GM12891 (cell line): ENCODE measurements around the gene KIF25.

Experiments used
- PAX5 ChIP-seq: IDR thresholded peaks from 2 replicates; pipeline ENCODE4 v1.6.1; 2011; ENCODE audit warnings: low read length, moderate library complexity, mild to moderate bottlenecking; ENCODE audit not compliant: insufficient read depth, severe bottlenecking
- POLR2AphosphoS5 ChIP-seq: IDR thresholded peaks from 2 replicates; pipeline ENCODE4 v1.6.1; 2011; ENCODE audit warnings: low read depth, low read length, control low read depth
- POU2F2 ChIP-seq: IDR thresholded peaks from 2 replicates; pipeline ENCODE4 v1.6.1; 2011; ENCODE audit warnings: low read depth, mild to moderate bottlenecking, control low read depth, low read length, moderate library complexity
- SPI1 ChIP-seq: IDR thresholded peaks from 2 replicates; pipeline ENCODE4 v1.6.1; 2011; ENCODE audit warnings: low read depth, low read length, control low read depth
- TAF1 ChIP-seq: IDR thresholded peaks from 2 replicates; pipeline ENCODE4 v1.6.1; 2011; ENCODE audit warnings: low read depth, low read length, control low read depth

DNA sequence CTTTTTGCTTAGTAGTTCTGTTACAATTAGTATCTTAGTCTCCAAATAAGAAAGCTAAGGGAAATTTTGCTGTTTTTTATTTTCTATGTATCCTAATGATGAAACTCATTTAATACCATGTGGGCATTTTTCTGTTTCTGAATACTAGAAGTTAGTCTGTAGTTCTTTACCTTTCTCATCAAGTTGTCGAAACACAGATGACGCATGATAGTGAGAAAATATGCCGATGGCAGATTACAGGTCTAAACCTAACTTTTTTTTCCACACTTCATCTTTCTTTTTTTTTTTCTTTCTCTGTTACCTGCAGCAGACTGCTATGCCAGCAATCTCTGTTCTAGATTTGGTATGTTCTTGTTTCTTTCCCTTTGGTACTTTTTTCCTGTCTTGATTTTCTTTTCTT, 43.3 kb upstream of the KIF25 start:
- TF ChIP-seq SPI1 (no peak), POU2F2 (no peak), TAF1 (no peak), POLR2AphosphoS5 (no peak), PAX5 (no peak)
